HG03025 (cell line): Measurements from ENCODE around the gene CENPB.

ENCODE experiments used
- ATAC-seq: cut with Tn5 transposase; IDR thresholded peaks from one replicate; pipeline ENCODE4 v1.9.1; 2021; ENCODE audit warnings: mild to moderate bottlenecking, moderate library complexity; ENCODE audit not compliant: unreplicated experiment, low FRiP score

The CENPB gene

DNA sequence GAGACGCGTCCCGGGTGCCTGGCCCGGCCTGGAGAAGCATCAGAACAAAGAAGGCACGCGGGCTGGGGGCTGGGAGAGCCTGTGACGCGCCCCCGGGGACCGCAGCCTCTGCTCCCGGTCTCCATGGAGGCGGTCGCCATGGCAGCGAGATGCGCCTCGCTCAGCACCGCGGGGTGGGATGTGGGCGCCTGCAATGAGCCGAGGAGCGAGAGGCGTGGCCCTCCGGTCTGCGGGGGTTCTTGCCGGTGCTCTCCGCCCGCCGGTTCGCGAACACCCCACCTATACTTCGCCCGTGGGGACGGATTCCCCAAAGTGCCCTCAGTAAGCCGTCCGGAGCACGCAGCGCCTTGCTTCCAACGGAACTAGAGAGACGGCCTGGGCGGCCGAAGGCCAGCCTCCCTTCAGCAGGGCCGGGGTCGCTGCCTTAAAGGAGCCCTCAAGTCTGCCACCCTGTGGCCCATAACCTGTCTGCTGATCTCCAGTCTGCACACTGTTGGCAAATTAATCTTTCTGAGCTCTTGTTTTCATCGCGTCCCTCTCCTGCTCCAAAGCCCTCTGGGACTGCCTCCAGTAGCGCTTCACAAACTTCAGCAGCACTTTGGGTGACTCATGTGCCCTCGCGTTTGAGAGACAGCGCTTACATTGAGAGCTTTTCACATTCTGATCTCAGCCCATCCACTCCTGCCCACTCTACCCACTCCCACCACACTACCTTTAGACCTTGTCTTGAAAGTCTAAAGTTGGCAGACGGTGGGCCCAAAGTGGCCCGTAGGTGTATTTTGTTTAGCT lies 18.0 kb downstream of the CENPB start:
- ATAC-seq = peak; percentile 44

DNA sequence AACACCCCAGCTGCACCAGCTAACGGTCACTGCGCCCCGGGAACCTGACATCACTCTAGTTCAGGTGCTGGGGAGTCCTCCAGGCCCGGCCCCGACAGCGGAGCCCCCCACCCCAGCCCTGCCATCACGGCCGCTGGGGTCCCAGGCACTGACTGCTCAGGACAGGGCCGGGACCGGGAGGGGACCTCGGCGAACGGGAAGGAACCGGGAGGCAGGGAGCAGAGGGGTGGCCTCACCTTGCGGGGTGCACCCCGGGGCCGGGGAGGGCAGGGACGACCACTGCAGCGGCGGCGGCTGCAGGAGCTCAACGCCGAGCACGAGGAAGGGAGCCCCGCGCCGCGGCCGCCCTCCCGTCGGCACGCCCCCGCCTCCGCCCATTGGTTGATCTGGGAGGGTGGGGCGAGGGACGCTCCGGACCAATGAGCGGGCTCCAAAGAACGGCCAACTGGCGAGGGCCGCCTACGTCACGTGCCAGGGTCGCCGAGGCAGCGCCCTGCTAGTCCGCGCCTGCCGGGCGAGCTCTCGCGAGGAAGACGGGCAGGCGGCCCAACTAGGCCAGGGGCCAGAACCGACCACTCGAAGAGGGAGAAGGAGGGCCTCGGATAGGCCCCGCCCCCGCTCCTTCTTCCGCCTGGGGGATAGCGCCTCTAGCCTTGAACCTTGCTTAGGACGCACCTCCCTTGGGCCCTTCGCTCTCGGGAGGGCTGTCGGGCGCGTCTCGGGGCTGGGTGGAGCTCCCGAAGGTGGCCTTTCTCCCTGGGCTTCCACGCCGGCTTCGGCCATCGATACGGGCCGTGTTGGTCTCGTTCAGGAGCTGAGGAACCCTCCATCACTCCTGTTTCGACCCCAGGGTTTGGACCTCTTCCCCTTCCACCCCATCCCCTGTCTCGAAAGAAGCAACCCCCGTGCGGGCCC lies 18.9 kb downstream of the CENPB start, which contains the start of gene ADISSP:
ADISSP (minus strand) TSS at position 327 of the 915 bp plus-strand sequence. CDS start 7,653 bp downstream, outside the sequence.
- ATAC-seq = peak; percentile 83

DNA sequence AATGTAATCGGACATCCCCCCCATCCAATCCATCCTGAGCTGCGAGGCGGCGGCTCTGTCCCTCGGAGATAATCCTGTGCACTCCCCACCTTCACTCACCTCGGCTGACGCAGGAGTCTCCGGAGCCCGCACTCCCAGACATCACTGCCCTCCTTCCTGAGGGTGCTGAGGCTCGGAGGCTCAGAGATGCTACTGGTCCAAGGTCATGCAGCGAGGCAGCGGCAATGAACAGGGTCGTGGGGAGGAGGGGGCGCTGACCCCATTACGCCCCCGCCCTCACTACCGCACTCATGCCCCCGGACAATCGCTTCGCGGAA lies 19.5 kb downstream of the CENPB start:
- no peak for ATAC-seq

DNA sequence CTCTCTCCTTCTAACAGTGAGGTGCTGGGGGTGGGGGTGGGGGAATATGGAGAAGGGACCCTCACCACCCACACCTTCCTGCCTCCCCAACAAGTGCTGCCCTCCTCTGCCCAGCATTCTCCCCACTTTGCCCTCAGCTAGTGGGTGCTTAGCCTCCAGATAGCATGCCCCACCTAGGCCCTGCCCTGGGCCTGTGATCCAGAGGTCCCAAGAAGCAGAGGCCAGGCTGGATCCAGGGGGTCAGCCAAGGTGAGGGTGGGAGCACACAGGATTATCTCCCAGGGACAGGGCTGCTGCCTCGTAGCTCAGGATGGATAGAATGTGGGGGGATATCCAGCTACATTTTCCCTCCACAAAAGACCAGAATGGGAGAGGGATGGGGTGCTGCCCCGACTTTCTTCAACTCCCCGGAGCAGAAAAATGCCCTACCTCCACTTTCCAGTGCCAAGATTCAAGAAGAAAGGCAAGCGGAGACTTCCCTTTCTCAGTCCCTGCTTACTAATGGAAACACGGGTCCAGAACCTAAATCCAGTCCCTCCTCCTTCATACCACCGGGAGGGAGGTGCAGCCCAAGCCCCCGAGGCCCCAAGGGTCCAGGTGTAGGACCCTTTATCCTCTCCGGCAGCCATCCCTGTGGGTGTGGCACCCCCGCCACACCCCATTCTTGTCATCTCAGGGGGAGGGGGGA lies 20.0 kb downstream of the CENPB start:
- no peak for ATAC-seq

DNA sequence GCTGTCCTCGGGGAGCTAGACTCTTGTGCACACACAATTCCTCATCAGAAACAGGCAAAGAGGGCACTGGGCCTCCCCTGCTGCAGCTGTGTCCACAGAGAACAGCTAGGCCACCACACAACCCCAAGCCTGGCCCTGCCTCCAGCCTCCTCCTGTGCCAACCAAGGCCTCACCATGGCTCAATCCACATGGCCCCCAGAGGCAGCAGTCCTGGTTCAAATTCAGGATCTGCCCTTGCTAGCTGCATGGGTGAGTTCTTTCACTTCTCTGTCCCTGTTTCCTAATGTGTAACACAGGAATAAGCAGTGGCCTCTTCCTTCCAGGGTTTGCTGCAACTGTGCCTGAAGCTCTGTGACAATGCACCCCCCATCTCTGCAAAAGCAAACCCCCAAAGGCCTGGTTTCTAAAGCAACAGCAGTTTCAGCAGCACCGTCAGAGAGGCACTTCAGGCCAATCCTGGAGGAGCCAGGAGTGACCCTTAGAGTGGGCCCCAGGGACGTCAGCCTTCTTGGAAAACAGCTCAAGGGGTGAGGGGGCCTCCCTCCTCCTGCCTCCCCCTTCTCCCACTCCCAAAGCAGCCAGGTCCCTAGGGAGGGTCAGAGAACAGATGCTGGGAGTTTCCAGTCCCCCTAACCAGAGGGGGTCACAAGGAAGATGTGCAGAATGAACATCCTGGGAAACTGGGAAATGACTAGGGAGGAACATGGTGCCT lies 21.2 kb downstream of the CENPB start:
- ATAC-seq = no peak

DNA sequence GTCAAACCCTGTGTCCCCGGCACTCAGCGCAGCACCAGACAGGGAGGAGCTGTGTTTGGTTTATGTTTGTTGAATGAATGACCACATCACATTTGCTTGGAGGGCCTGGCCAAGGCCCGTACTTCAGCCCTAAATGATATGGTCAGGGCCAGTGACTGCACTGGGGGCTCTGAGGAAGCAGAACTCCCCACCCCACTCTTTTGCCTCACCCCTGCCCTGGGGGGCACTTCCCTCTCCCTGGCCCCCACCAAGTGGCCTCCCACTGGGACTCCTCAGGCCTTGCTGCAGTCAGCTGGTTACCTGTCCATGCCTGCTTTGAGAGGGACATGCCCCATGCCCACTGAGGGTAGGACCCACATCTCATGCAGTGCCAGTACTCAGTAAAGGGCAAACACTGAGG lies 21.9 kb downstream of the CENPB start:
- no peak for ATAC-seq

DNA sequence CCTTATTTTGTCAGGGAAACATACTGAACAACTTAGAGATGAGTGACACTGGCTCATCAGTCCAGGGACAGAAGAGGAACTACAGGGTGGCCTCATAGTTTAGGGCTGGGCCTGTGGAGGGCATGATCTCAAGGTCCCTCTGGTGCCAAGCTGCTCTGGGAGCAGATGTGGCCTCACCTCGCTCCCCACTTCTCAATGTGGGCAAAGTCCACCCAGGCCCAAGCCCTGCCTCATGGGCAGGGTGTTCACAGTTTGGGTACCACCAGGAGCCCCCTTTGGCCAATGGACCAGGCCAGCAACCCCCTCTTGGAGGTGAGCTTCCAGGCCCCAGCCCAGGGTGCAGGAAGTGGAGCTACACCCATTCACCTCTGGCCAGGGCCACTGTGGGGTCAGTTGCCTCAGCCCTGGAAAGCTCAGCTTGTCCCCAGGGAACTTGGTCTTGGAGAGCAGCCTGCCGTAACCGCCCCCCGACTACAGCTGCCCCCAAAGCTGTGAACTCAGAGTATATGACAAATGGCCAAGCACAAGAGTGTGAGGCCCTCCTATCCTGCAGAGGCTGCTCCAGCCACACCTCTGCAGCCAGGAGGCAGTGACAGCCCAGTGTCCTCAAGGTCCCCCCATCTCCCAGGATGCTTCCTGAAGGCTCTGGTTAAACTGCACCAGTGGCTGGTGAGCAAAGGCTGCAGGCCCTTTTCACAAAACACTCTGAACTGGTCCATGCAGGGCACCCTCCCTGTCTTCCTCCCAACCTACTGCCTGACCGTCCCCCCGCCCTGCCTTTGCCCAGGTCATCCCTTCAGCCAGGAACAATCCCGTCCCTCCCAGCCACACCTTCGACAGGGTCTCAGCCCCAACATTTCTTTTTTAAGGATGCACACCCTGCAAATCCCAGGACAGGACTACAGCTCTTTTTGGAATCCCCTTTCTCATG lies 22.6 kb downstream of the CENPB start:
- ATAC-seq = no peak

DNA sequence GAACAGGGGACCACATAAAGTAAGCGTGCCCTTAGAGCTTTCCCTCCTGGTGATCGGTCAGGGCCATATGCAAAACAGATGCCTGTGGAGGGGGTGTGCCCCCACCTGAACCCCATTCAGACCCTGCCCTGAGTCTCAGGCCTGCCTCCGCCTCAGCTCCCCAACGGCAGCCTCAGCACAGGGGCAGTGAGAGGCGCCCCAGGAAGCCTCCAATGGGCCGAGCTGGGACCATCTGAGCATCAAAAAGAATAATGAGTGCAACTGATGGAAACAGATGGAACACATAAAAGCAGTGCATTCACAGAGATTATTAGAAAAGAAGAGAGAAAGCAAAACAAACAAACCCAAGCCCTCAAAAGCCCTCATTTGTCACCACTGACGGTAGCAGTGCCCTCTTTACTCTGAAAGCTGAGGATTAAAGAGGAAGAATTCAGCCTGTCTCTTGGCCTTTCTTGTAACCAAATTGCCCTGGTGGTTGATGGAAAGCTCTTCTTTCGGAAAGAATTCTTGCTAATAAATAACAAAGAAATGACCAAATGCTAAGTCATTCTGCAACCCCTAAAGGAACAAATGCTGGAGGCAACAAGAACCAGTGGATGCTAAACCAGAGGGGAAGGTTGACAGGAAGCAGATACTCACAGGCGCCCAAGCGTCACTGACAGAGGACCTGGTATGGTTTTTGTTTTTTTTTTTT lies 25.7 kb downstream of the CENPB start:
- no peak for ATAC-seq

DNA sequence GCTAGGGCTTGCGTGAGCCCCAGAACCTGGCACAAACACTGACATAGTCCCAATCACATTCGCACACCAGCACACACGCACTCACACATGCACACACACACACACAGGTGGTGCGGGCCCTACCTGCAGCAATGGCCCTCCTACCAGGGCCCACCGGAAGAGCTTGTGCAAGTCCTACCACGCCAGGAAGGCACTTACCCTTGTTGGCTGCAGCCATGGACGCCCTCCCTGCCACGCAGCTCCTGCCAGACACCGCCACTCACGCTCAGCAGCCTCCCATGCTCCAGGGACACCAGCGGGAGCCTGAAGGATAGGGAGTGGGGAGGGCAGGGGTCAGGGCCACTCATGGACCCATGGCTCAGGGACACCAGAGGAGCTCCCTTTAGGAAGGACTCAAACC lies 26.7 kb downstream of the CENPB start:
- no peak for ATAC-seq

DNA sequence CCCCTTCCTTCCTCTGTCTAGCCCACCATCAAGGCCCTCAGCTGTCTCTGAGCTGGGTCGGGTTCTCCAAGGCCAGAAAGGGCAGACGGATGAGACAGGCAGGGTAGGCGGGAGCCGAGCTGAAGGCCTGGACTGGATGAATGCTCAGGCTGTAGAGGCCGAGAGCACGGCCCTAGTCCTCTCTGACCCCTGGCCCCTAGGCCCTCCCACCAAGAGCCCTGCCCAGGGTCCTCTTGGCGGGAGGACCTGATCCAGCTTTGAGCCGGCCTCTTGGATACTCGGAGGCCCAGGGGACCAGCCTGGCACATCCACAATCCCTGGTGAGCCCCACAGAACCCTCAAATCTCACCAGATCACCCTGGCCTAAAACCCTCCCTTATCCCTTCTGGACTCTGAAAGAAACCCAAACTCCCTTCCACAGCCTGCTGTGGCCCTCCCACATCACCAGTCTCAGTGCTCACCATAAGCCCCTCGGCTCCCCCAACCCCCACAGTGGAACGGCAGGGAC lies 27.2 kb downstream of the CENPB start:
- no peak for ATAC-seq

DNA sequence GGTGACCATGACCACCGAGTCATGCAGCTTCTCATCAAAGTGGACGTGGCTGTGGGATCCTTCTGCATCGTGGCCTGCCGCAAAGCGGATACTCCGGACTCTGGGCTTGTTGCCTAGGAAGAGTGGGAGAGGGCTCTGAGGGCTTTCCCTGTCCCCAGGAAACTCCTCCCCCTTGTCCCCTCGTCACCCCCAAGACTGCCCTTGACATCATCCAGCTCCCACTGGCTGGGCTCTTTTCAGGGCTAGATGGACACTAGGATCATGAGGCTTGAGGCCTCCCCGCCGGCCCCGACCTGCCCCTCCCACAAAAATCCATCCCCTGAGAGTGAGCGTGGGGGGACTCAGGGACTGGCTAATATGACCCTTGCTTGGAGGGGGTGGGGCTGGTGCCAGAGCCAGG lies 28.0 kb downstream of the CENPB start:
- ATAC-seq = no peak

DNA sequence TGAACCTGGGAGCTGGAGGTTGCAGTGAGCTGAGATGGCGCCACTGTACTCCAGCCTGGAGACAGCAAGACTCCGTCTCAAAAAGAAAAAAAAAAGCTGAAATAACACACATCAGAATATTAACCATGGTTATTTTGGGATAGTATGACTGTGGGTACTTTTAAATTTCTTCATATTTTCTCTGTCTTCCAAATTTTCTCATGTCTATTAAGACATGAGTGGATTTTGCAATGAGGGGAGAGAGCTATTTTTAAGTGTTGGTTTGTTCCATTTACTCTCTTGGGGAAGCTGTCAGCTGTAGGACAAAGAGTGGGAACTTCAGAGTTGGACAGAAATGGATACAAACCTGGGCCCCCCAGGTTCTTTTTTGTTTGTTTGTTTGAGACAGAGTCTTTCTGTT lies 29.3 kb downstream of the CENPB start:
- no peak for ATAC-seq

DNA sequence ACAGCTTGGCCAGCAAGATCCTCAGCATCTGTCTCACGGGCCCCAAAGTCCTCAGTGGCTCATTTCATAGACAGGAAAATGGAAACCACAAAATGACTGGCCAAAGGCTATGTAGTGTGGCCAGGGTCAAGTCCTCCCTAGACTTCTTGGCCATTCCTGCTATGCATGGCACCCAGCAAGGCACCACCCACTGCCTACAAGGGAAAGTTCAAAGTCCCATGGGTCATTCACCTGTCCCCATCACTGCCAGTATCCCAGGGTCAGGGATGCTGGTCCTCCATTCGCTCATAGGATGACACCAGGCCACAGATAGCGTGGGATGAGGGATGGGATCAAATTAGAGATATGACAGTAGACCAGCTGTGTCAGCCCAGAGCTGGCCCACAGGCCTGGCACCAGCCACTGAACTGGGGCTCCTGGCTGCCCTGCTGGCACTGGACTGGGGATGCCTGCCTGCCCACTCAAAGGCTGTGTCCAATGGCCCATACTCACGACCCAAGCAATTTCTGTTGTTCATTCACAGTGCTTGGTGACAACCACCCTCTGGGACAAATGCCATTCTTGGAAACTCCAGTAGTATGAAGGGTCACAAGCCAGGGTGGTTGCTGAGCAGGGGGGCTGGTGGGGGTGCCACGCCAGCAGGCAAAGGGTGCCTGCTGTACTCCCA lies 30.6 kb downstream of the CENPB start:
- ATAC-seq = no peak

DNA sequence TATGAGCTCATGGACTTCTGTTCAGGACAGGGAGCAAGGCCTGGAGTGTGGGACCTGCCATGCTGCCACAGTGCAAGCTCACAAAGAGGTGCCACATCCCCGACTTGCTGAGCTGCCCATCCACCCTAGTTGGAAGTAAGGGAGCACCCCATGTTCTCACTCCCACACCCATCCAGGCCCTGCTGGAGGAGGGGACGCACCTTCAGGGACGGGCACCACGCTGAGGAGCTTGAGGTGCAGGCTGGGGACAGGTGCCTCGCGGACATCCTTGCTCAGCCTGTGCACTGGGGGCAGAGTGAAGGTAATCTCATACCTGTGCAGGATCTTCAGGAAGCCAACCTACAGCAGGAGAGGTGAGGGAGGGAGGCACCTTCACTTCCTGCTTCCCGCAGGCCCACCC lies 31.3 kb downstream of the CENPB start:
- ATAC-seq = no peak

DNA sequence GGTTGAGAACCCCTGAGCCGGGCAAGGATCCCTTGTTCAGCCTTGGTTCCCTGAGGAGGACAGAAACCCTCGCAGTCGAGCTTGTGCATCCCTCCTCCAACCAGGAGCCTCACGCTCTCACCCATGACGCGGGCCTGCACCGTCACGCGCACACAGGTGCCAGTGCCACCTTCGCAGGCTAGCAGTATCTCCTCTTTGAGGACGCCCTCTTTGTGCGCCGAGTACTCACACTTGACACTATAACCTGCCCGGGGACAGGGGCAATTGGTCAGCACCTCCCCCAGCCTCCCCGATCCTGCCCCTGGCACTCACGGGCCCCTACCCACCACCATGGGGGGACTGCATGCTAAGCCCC lies 32.3 kb downstream of the CENPB start:
- ATAC-seq = no peak

DNA sequence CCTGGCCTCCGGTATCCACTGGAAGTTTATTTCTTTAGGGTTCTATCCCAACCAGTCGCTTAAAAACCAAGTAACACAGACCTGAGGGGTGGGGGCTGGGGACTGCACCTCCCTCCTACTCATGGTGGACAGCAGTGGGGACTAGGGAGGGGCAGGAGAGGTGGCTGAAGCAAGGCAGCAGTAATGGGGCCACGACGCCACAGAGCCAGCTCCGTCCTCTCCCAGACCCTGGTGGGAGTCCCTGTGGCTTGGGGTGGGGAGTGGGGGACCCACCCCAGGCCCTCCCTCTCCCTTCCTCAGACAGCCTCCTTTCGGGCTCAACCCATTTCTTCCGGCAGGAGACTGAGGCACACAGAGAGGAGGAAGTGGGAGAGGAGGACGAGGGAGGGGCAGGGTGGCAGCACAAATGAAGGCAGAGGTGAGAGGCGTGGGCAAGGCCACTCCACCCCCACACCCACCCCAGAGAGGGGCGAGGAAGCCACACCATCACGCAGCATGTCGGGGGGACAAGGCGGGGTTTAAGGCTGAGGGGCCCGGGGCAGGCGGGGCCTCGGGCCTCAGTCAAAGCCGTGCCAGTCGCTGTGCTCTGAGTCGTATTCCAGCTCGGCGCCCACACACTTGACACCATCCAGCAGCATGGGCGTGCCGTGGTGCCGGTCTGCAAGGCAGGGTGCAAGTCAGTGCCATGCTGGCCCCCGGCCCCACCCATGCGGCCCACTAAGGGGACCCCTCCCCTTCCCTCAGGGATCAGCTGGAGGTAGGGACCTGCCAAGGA lies 32.9 kb downstream of the CENPB start:
- ATAC-seq = no peak

DNA sequence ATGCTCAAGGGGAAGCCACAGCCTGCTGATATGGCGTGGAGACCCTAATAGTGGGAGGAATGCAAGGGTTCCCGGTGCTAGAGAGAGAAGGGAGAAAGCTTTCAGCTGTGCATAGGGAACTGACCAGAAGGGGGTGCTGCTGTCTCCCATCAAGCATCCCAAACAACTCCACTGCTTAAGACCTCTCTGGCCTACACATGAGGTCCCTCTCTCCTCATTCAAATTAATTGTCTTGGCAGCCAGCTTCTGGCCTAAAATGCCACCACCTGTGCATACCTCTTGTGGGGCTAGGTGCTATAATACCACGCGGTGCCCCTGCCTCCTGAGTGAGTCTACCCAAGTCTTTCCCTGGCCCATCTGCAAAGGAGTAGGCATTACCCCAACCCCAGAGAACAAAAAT lies 33.4 kb downstream of the CENPB start:
- ATAC-seq = no peak

DNA sequence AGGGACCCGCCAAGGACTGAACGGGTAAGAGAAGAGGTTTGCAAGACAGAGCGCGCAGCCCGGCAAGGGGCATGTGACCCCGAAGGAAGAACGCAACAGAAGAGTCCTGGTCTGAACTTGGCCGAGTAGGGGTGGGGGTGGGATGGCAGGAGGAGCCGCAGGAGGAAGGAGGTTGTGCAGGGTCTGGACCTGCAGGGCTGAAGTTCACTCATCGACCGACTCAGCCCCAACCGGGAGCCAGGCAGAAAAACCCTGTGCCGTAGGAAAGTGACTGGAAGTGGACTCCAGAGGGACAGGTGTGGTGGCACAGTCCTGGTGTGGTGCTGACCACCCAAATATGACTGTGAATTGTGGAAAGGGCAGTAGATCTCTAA lies 34.2 kb downstream of the CENPB start:
- no peak for ATAC-seq
